GM19455 (cell line): Measurements from ENCODE around the gene UBXN4.
A peak's percentile ranks its signal among the peaks of the same experiment; 100 is the strongest.
"Not testable (repeated sequence)": the region's sequence is repeated elsewhere in the genome, so short reads cannot be mapped to it uniquely, and the experiment has no call there.

Experiments
- ATAC-seq: cut with Tn5 transposase; IDR thresholded peaks from one replicate; pipeline ENCODE4 v1.9.1; 2021; ENCODE audit not compliant: unreplicated experiment

UBXN4 gene

GRCh38 chr2:135802350-135802749 lies 60.7 kb downstream of the UBXN4 start:
- no peak for ATAC-seq

- ATAC-seq: no peak
Observed at GRCh38 chr2:135803278-135803677, 61.6 kb downstream of the UBXN4 start.

DNA sequence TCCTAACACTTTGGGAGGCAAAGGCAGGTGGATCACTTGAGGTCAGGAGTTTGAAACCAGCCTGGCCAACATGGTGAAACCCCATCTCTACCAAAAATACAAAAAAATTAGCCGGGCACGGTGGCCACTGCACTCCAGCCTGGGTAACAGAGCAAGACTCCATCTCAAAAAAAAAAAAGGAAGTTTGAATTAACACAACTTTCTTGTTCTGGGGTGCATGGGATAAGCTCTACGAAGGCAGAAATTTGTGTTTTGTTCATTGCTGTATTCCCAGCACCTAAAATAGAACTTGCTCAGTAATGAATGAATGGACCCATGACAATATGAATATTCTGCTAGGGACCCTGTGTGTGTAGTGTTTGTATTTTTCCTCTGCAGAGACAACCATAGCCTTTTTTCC lies 66.2 kb downstream of the UBXN4 start:
- not testable (repeated sequence) for ATAC-seq

- ATAC-seq: no peak
Observed at GRCh38 chr2:135812907-135813511, 71.4 kb downstream of the UBXN4 start.

- ATAC-seq: no peak
Observed at GRCh38 chr2:135815269-135815668, 73.6 kb downstream of the UBXN4 start.

DNA sequence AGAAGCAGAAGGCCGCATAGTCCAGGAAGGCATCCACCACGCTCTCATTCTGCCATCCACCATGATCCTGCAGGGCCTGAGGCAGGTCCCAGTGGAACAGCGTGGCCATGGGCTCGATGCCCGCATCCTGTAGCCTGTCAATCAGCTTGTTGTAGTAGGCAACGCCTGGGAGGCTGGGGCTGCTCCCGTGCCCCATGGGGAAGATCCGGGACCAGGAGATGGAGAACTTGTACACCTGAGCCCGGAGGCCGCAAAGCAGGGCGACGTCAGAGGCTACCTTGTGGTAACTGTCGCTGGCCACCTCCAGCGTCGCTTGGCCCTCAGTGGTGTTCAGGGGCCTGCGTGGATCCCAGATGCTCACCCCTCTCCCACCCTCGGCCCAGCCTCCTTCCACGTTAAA lies 75.8 kb downstream of the UBXN4 start:
- ATAC-seq: no peak

DNA sequence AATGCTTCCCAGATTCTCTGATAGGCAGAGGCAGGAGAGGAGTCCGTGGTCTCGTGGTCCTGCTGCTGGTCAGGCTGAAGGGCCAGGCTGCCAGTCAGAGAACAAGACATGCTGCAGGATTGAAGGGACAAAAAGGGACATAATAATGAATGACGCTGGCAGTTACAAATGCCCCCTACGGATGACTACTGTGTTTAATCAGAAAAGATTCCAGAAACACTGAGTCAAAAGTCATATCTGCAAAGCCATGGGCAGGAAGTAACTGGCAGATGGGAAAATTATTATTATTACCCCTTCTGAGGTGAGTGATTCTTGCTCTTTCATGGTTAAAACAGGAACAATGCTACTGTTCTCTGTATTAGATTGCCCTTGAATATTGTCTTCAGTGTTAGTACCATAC lies 76.3 kb downstream of the UBXN4 start:
- ATAC-seq: no peak

- no peak for ATAC-seq
Observed at GRCh38 chr2:135818937-135819610, 77.4 kb downstream of the UBXN4 start.

DNA sequence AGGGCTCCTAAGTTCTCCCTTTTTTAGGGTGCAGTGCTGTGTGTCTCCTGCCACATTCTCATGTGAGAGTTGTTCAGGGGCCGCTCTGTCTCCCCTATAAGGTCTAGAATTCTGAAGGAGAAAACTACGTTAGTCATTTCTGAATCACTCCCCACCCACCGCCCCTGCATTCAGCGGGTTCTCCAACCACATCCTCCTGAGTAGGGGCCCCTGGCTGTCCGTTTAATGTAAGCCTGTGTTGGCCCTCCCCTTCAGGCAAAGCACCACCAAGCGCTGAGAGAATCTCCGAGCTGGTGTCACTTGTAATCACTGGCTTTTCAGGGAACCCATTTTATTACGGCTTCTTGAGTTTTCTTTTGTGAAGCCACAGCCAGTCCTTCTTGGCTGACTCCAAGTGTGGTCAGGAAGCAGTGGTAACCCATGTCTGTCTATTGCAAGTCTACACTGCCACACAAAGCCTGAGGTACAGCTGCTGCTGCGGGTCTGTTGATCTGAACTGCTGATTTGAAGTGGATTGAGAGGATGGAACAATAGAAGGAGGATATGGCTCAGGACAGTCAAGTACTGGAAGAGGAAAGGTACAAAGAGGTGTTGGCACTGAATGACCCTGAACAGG lies 78.5 kb downstream of the UBXN4 start:
- peak; percentile 84 for ATAC-seq

GRCh38 chr2:135821190-135821589 lies 79.5 kb downstream of the UBXN4 start:
- ATAC-seq: no peak

DNA sequence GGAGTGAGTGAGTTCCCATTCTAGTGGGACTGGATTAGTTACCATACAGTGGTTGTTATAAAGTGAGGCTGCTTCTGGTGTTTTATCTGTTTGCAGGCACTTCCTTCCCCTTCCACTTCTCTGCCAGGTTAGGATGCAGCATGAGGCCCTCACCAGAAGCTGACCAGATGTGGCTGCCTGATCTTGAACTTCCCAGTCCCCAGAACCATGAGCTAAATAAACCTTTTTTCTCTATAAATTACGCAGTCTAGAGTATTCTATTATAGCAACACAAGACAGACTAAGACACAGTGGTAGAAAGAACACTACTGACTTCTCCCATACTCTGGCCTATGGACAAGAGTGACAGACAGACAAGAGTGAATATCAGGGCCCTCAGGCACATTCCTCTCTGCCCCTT lies 81.2 kb downstream of the UBXN4 start:
- ATAC-seq: no peak

DNA sequence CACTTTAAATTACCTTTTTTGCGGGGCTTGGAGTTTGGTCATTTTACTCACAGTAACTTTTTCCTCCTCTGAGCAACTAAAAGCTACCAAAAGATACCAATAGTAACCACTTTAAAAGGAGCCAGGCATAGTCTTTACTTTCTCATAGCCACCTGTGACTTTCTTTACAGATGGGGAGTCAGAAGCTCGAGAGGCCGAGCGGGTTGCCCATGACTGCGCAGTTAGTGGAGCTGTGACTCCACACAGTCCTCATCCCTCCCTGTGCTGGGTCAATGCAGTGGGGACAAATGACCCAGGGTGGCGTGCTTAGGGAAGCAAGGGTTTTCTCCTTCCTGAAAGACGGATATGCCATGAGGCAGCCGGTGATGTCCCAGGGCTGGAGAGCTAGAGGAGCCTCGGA lies 83.5 kb downstream of the UBXN4 start:
- no peak for ATAC-seq

GRCh38 chr2:135825550-135826176 lies 84.0 kb downstream of the UBXN4 start:
- ATAC-seq: no peak

DNA sequence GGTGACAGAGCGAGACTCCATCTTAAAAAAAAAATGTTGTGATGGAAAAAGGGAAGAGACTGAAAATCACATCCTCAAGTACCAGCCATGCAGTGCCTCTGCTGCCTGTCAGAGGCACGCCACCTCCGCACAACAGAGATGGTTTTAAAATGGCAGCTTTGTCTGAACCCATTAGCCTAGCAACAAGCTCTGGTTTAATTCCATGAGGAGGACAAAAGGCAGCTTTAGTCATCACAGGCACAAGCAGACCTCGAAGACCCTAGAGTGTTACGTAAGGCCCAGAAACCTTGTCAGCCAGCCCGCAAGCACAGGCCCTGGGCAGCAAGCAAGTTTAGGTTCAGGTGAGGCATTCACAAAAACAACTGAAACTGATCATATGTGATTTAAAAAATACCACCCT lies 84.9 kb downstream of the UBXN4 start:
- ATAC-seq: no peak

GRCh38 chr2:135829378-135830135 lies 87.9 kb downstream of the UBXN4 start:
- no peak for ATAC-seq

GRCh38 chr2:135831180-135831812 lies 89.6 kb downstream of the UBXN4 start:
- ATAC-seq: no peak

GRCh38 chr2:135832891-135833290 lies 91.2 kb downstream of the UBXN4 start:
- ATAC-seq: no peak
